A375 (cell line): ENCODE data around the gene CNTRL. TPM values are rescaled to one million over a fixed set of nuclear protein-coding genes. Genes with fewer than 3 reads are reported as not detected.

Experiments
- small RNA-seq: library from RNA; depleted of rRNA; stranded (forward); fragments of <200 nt; gene quantifications from one replicate; pipeline ENCODE3, GENCODE V24; 2014
- total RNA-seq: library from RNA; depleted of rRNA; stranded (reverse); fragments of >200 nt; shearing (Covaris generic); gene quantifications from 2 replicates; pipeline ENCODE4 v1.2.3, GENCODE V29; 2014; rRNA removed

CNTRL gene
- total RNA-seq, result 23.6 and 26.1 TPM in 2 replicates

GRCh38 chr9:121074370-121075250 lies at the start of gene CNTRL:
Gene CNTRL (plus strand): TSS chr9:121074955. CDS start chr9:121088327, 13,372 bp downstream.

GRCh38 chr9:121050128-121050988 lies 24.4 kb upstream of the CNTRL start, which contains the start of gene C5:
Gene C5 (minus strand): TSS chr9:121050275. CDS start chr9:121050246, 29 bp downstream.

GRCh38 chr9:121201738-121202533 lies 127.2 kb downstream of the CNTRL start, which contains the start of gene RAB14:
Gene RAB14 (minus strand): TSS chr9:121201869. CDS start chr9:121193412, 8,457 bp downstream.

Small RNA genes within 50 kb of the gene (small RNA-seq; reads per million reads assigned to genes)
- gene RN7SL181P, result not detected

Other genes starting within 250 kb of the CNTRL start
- 15.0 and 15.9 TPM in 2 replicates for gene PSMD5, start 232.0 kb upstream of the CNTRL start, total RNA-seq
- 96.0 and 98.5 TPM in 2 replicates for gene PHF19, start 197.8 kb upstream of the CNTRL start, total RNA-seq
- 7.8 and 7.9 TPM in 2 replicates for gene TRAF1, start 148.2 kb upstream of the CNTRL start, total RNA-seq
- 0.38 and 1.0 TPM in 2 replicates for gene C5, start 24.7 kb upstream of the CNTRL start, total RNA-seq
- gene RAB14, start 126.9 kb downstream of the CNTRL start, total RNA-seq, result 14.8 and 17.3 TPM in 2 replicates
- 421 and 430 TPM in 2 replicates for gene GSN, start 193.2 kb downstream of the CNTRL start, total RNA-seq